Measurements from ENCODE around the gene LRWD1. TPM values are rescaled to one million over a fixed set of nuclear protein-coding genes. Genes with fewer than 3 reads are reported as not detected.

The LRWD1 gene
- 16.1 to 18.5 TPM (median 16.7 TPM) in 3 replicates for total RNA-seq
- long read RNA-seq, transcript LRWD1-201 (15 exons, 2,215 nt) = major isoform, 9 of 11 reads
- long read RNA-seq, partial matches to known transcripts = 1 of 11 reads
- long read RNA-seq, other reads (novel, unspliced or antisense) = 1 of 11 reads

GRCh38 chr7:102464577-102465280 is at the start of gene LRWD1, which contains the start of gene ALKBH4:
Gene LRWD1 (plus strand): TSS chr7:102464984. CDS start chr7:102465081, 97 bp downstream.
Gene ALKBH4 (minus strand): TSS chr7:102464863. CDS start chr7:102464836, 27 bp downstream.
- Mint-ChIP-seq H3K4me3 (ENCODE audit: unreplicated experiment) (peak within 1 kb of the TSS; percentile 97), H3K9me3 (ENCODE audit: low read depth) (no peaks in the 10 kb centered on the region), H3K27me3 (ENCODE audit: low read depth) (no peaks in the 10 kb centered on the region), H3K4me1 (ENCODE audit: low read depth) (peaks cover 19% of the 10 kb centered on the region), H3K36me3 (ENCODE audit: low read depth) (peaks cover 2% of the 10 kb centered on the region), H3K27ac (ENCODE audit: unreplicated experiment) (peak within 1 kb of the TSS; percentile 74)
- DNase-seq (ENCODE audit: low spot score) = peak; percentile 98
- TF ChIP-seq, protein P1, sequence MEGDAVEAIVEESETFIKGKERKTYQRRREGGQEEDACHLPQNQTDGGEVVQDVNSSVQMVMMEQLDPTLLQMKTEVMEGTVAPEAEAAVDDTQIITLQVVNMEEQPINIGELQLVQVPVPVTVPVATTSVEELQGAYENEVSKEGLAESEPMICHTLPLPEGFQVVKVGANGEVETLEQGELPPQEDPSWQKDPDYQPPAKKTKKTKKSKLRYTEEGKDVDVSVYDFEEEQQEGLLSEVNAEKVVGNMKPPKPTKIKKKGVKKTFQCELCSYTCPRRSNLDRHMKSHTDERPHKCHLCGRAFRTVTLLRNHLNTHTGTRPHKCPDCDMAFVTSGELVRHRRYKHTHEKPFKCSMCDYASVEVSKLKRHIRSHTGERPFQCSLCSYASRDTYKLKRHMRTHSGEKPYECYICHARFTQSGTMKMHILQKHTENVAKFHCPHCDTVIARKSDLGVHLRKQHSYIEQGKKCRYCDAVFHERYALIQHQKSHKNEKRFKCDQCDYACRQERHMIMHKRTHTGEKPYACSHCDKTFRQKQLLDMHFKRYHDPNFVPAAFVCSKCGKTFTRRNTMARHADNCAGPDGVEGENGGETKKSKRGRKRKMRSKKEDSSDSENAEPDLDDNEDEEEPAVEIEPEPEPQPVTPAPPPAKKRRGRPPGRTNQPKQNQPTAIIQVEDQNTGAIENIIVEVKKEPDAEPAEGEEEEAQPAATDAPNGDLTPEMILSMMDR (IDR thresholded peaks at IDR 0.05) = peak; percentile 58

DNA sequence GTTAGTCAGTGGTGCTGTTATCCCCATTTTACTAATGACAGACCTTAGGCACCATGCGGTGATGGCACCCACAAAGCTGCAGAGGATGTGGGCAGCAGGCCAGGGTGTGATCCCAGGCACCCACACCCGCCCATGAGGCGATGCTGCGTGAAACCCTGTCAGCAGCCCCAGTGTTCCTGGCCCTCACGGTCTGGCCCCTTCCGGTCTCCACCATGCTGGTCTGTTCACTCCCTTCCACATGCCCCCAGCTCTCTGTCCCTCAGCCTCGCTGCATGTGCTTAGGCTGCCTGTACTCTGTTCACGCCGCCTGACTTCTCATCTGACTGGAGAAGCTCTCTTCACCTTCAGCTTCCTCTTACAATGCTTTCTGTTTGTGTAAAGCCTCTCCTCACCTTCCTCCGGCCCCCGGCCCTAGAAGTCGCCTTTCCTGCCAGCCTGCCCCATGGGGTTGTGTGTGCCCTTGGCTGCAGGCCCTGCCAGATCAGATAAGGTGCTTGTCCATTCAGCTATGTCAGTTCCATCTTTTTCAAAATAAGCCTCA is 49.0 kb upstream of the LRWD1 start:
- H3K27me3 Mint-ChIP-seq (ENCODE audit: low read depth) = no peaks in the 10 kb centered on the region
- H3K36me3 Mint-ChIP-seq (ENCODE audit: low read depth) = peaks cover 29% of the 10 kb centered on the region
- no peak for DNase-seq (ENCODE audit: low spot score)
- H3K4me1 Mint-ChIP-seq (ENCODE audit: low read depth) = no peaks in the 10 kb centered on the region
- no peak overlapping the region for H3K27ac Mint-ChIP-seq (ENCODE audit: unreplicated experiment)
- H3K9me3 Mint-ChIP-seq (ENCODE audit: low read depth) = no peaks in the 10 kb centered on the region
- TF ChIP-seq, protein P1 (IDR thresholded peaks at IDR 0.05) = no peak
- H3K4me3 Mint-ChIP-seq (ENCODE audit: unreplicated experiment) = no peak overlapping the region

GRCh38 chr7:102416406-102416805 is 48.4 kb upstream of the LRWD1 start:
- Mint-ChIP-seq H3K27me3 (ENCODE audit: low read depth) (no peaks in the 10 kb centered on the region), H3K27ac (ENCODE audit: unreplicated experiment) (no peak overlapping the region), H3K9me3 (ENCODE audit: low read depth) (no peaks in the 10 kb centered on the region), H3K36me3 (ENCODE audit: low read depth) (peaks cover 31% of the 10 kb centered on the region), H3K4me3 (ENCODE audit: unreplicated experiment) (no peak overlapping the region), H3K4me1 (ENCODE audit: low read depth) (no peaks in the 10 kb centered on the region)
- no peak for DNase-seq (ENCODE audit: low spot score)
- TF ChIP-seq, protein P1 (IDR thresholded peaks at IDR 0.05) = no peak

DNA sequence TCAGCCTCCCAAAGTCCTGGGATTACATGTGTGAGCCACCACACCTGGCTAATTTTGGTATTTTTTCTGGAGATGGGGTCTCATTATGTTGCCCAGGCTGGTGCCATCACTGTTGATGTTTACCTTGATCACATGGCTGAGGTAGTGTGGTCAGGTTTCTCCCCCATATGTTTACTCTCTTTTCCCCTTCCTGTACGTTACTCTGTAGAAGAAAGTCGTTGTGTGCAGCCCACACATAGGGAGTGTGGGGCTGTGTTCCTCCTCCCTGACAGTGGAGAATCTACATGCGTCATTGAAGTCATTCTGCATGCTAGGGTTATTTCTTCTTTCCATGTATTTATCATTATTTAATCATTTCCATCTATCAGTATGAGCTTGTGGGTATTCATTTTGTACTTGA is 47.7 kb upstream of the LRWD1 start:
- Mint-ChIP-seq H3K4me3 (ENCODE audit: unreplicated experiment) (no peak overlapping the region), H3K9me3 (ENCODE audit: low read depth) (no peaks in the 10 kb centered on the region), H3K36me3 (ENCODE audit: low read depth) (peaks cover 28% of the 10 kb centered on the region), H3K27ac (ENCODE audit: unreplicated experiment) (no peak overlapping the region), H3K27me3 (ENCODE audit: low read depth) (no peaks in the 10 kb centered on the region), H3K4me1 (ENCODE audit: low read depth) (no peaks in the 10 kb centered on the region)
- DNase-seq (ENCODE audit: low spot score) = no peak
- TF ChIP-seq, protein P1 (IDR thresholded peaks at IDR 0.05) = no peak

DNA sequence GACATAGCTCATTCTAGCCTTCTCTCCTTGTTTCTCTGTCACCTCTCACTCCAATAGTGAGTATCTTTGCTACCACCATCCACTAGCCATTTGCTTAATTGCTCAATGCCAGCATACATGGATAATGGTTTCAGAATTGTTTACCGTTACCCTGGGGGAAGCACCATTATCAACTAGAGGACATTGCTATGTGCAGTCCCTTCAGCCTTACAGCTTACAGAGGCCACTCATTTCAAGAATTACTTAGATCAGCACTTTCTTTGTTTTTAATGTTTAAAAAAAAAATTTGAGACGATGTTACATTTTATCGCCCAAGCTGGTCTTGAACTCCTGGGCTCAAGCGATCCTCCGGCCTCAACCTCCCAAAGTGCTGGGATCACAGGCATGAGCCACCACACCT is 46.2 kb upstream of the LRWD1 start:
- Mint-ChIP-seq H3K27me3 (ENCODE audit: low read depth) (no peaks in the 10 kb centered on the region), H3K27ac (ENCODE audit: unreplicated experiment) (no peak overlapping the region), H3K4me1 (ENCODE audit: low read depth) (no peaks in the 10 kb centered on the region), H3K9me3 (ENCODE audit: low read depth) (no peaks in the 10 kb centered on the region), H3K4me3 (ENCODE audit: unreplicated experiment) (no peak overlapping the region), H3K36me3 (ENCODE audit: low read depth) (peaks cover 22% of the 10 kb centered on the region)
- TF ChIP-seq, protein P1 (IDR thresholded peaks at IDR 0.05) = no peak
- no peak for DNase-seq (ENCODE audit: low spot score)

Measured in chondrocyte (in vitro differentiated cells).